ENCODE data around the gene ANKRD52.
A peak's percentile ranks its signal among the peaks of the same experiment; 100 is the strongest.

ANKRD52 gene

GRCh38 chr12:56244494-56244893 lies 13.7 kb downstream of the ANKRD52 start:
- intact Hi-C loops (cut with DNase I) = no loop called here
- DNase-seq = no peak

GRCh38 chr12:56243731-56244181 lies 14.4 kb downstream of the ANKRD52 start:
- DNase-seq = no peak
- intact Hi-C loops (cut with DNase I) = no loop called here

- no peak for DNase-seq
- intact Hi-C loops (cut with DNase I) = no loop called here
Observed at GRCh38 chr12:56242986-56243385, 15.2 kb downstream of the ANKRD52 start.

GRCh38 chr12:56241424-56242303 lies 16.5 kb downstream of the ANKRD52 start:
- intact Hi-C loops (cut with DNase I) = no loop called here
- DNase-seq = no peak

GRCh38 chr12:56237552-56237951 lies 20.6 kb downstream of the ANKRD52 start:
- DNase-seq = no peak
- intact Hi-C loops (cut with DNase I) = no loop called here

GRCh38 chr12:56236985-56237384 lies 21.2 kb downstream of the ANKRD52 start:
- intact Hi-C loops (cut with DNase I) = no loop called here
- no peak for DNase-seq

GRCh38 chr12:56236091-56236490 lies 22.1 kb downstream of the ANKRD52 start:
- intact Hi-C loops (cut with DNase I) = no loop called here
- no peak for DNase-seq

- no peak for DNase-seq
- intact Hi-C loops (cut with DNase I) = no loop called here
Observed at GRCh38 chr12:56234746-56235436, 23.3 kb downstream of the ANKRD52 start.

- intact Hi-C loops (cut with DNase I) = no loop called here
- no peak for DNase-seq
Observed at GRCh38 chr12:56231184-56231582, 27.0 kb downstream of the ANKRD52 start.

- DNase-seq = no peak
- intact Hi-C loops (cut with DNase I) = no loop called here
Observed at GRCh38 chr12:56230432-56231183, 27.6 kb downstream of the ANKRD52 start.

- intact Hi-C loops (cut with DNase I) = no loop called here
- peak in 1 of 10 donors; percentile 7 for DNase-seq
Observed at GRCh38 chr12:56229916-56230431, 28.2 kb downstream of the ANKRD52 start, which contains the start of gene SLC39A5. TSS of gene SLC39A5 (plus strand) at chr12:56230051. CDS start at chr12:56231275, 1,224 bp downstream.

- DNase-seq = peak in 1 of 10 donors; percentile 8
- intact Hi-C loops (cut with DNase I) = no loop called here
Observed at GRCh38 chr12:56229082-56229481, 29.1 kb downstream of the ANKRD52 start.

GRCh38 chr12:56224954-56225353 lies 33.2 kb downstream of the ANKRD52 start:
- intact Hi-C loops (cut with DNase I) = loop anchor here (2.0 to 5.0 kb wide), 2 partner anchors 32 to 36 kb away; partner anchors contain the start of genes ANKRD52 and SMARCC2
- no peak for DNase-seq

- intact Hi-C loops (cut with DNase I) = loop anchor here (2.0 to 5.0 kb wide), 2 partner anchors 33 to 35 kb away; partner anchors contain the start of genes ANKRD52 and SMARCC2
- peak; percentile 95 to 100 (median 98) for DNase-seq
Observed at GRCh38 chr12:56224102-56224701, 34.0 kb downstream of the ANKRD52 start, which contains the start of gene NABP2. TSS of gene NABP2 (plus strand) at chr12:56224342. CDS start at chr12:56224857, 515 bp downstream.

- intact Hi-C loops (cut with DNase I) = loop anchor here (2.0 to 5.0 kb wide), 2 partner anchors 34 to 35 kb away; partner anchors contain the start of genes ANKRD52 and SMARCC2
- DNase-seq = no peak
Observed at GRCh38 chr12:56223571-56224101, 34.5 kb downstream of the ANKRD52 start.

- intact Hi-C loops (cut with DNase I) = loop anchor here (5.0 kb wide), 1 partner anchor 35 kb away; the partner anchor contains the start of gene ANKRD52
- no peak for DNase-seq
Observed at GRCh38 chr12:56222531-56222895, 35.7 kb downstream of the ANKRD52 start.

- peak; percentile 96 to 100 (median 98) for DNase-seq
- intact Hi-C loops (cut with DNase I) = loop anchor here (5.0 kb wide), 1 partner anchor 35 kb away; the partner anchor contains the start of gene ANKRD52
Observed at GRCh38 chr12:56221757-56222530, 36.2 kb downstream of the ANKRD52 start, which contains the start of gene RNF41. TSS of gene RNF41 (minus strand) at chr12:56221922. CDS start at chr12:56214047, 7,875 bp downstream.

- peak; percentile 20 to 91 (median 39) for DNase-seq
- intact Hi-C loops (cut with DNase I) = loop anchor here (5.0 kb wide), 1 partner anchor 36 kb away; the partner anchor contains the start of gene ANKRD52
Observed at GRCh38 chr12:56221232-56221756, 36.9 kb downstream of the ANKRD52 start.

All from posterior cingulate gyrus (tissue), 11 donors.